Middle frontal gyrus (tissue), 1 donor: ENCODE measurements around the gene SLC9A4.

Experiments used
- DNase-seq: peaks from one replicate; pipeline ENCODE4 v3.0.0-alpha.2; 2015; ENCODE audit warnings: low spot score; ENCODE audit errors: extremely low spot score

The SLC9A4 gene, protein sequence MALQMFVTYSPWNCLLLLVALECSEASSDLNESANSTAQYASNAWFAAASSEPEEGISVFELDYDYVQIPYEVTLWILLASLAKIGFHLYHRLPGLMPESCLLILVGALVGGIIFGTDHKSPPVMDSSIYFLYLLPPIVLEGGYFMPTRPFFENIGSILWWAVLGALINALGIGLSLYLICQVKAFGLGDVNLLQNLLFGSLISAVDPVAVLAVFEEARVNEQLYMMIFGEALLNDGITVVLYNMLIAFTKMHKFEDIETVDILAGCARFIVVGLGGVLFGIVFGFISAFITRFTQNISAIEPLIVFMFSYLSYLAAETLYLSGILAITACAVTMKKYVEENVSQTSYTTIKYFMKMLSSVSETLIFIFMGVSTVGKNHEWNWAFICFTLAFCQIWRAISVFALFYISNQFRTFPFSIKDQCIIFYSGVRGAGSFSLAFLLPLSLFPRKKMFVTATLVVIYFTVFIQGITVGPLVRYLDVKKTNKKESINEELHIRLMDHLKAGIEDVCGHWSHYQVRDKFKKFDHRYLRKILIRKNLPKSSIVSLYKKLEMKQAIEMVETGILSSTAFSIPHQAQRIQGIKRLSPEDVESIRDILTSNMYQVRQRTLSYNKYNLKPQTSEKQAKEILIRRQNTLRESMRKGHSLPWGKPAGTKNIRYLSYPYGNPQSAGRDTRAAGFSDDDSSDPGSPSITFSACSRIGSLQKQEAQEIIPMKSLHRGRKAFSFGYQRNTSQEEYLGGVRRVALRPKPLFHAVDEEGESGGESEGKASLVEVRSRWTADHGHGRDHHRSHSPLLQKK

DNA sequence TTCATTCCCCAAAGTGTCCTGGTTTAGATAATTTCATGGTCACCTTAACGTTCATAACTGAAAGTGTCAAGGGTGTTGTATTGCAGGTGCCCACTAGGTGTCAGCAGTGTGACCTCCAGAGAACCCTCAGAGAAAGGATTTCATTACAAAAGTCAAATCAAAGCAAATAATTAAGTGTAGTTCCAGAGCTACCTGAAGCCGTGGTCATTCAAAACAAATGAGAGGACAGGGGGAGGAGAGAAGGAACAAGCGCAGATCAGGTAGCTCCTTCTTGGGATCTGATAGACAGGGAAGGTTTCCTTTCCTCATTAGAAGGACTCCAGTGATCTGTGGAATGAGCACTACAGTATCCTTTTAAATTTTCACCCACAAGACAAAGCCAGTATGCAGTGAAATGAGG is at the start of gene SLC9A4:
SLC9A4 (plus strand) TSS at position 207 of the 400 bp plus-strand sequence. CDS start 534 bp downstream, outside the sequence.
- no peak for DNase-seq

DNA sequence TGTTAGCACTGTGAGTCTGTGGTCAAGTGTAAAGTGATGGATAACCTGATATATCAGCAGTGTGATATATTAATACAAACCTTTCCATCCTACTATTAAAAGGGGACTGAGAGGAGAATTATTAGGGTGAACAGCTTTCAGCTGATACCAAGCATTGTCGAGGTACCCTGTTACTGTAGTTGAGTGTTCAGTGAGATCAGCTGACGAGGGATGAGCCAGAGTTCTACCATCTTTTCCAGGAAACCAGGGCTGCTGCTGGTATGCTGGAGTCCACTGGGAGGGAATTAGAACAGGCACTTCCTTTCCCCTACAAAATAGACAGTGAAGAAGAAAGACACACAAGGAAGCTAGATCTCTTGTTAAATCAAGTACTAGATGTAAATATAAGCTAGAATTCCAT is 49.7 kb upstream of the SLC9A4 start:
- no peak for DNase-seq

DNA sequence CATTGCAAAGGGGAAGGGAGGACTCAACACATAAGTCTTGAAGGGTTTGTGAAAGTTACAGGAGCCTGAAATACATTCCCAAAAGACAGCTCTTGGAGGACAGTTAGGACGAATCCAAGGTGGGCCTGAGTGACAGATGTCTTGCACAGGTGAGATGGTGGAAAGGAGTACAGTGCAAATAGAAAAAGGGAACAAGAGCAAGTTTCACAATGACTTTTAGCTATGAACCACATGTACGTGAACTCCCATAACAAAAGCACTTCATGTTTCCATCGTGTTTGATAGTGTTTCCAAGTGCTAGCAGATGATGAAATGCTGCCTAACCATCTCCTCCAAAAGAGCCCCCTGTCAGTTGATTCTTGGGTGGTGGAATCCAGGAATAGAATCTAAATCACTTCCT is 48.3 kb upstream of the SLC9A4 start:
- no peak for DNase-seq

DNA sequence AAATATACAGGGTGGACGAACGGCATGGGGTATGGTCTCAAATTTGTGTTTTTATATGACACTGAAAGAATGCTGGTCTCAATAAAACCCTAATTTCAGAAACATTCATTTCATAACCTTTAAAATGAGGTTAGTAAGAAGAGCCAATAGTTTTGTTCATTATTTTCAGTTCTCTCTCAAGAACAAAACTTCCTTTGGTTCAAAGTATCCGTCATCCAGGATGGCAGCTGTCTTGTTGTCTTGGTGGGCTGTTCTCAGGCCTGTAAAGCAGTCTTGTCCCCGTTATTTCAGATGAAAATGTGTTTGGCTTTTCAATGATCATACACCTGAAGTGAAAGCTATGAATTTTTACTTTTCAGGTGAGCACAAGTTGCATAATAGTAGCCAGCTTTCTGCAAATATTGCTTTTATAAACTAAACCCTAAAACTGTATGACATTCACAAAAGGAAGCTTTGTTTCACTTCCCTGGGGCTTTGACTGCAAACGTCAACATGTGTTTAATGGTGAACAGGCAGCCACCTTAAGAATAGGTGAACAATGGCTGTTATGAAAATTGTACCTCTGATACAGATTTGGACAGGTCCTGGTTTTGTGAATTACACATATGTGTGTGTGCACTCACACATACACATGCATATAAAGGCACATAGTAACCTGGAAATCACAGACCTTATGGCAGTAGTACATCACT is 47.4 kb upstream of the SLC9A4 start:
- DNase-seq: no peak

DNA sequence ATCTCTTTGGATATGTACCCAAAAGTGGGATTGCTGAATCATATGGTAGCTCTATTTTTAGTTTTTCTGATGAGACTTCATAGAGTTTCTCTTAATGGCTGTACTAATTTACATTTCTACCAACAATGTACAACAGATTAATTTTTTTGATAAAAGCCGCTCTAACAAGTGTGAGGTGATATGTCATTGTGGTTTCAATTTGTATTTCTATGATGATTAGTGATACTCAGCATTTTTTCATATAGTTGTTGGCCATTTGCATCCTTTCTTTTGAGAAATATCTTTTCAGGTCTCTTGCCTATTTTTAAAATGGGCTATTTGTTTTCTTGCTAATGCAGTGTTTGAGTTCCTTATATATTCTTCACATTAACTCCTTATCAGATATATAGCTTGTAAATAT is 45.8 kb upstream of the SLC9A4 start:
- DNase-seq: no peak

DNA sequence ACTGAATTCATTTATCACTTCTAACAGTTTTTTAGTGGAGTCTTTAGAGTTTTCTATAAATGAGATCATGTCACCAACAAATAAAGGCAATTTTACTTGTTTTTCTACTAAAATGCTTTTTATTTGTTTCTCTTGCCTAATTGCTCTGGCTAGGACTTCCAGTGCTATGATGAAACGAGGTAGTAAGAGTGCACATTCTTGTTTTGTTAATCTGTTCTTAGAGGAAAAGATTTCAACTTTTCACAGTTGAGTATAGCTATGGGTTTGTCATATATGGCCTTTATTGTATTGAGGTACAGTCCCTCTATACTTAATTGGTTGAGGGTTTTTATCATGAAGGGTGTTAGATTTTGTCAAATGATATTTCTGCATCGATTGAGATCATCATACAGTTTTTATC is 44.5 kb upstream of the SLC9A4 start:
- DNase-seq: no peak

DNA sequence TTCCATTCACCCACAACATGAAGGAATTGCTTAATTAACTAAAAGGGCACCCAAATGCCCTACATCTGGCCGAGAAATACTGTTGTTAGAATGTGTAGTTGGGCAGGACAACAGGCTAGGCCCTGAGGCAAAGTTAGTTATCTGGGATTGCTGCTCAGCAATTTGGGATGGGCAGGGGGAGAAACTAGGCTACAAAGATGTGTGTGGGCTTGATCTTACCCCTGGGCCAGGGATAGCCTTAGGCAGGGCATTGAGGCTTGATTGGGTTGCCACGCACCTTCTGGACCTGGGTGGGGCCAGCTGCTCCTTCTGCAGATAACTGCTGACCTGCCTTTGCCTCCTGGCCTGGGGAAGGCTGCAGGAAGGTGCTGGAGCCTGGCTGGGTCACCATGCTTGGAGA is 40.6 kb upstream of the SLC9A4 start:
- no peak for DNase-seq

DNA sequence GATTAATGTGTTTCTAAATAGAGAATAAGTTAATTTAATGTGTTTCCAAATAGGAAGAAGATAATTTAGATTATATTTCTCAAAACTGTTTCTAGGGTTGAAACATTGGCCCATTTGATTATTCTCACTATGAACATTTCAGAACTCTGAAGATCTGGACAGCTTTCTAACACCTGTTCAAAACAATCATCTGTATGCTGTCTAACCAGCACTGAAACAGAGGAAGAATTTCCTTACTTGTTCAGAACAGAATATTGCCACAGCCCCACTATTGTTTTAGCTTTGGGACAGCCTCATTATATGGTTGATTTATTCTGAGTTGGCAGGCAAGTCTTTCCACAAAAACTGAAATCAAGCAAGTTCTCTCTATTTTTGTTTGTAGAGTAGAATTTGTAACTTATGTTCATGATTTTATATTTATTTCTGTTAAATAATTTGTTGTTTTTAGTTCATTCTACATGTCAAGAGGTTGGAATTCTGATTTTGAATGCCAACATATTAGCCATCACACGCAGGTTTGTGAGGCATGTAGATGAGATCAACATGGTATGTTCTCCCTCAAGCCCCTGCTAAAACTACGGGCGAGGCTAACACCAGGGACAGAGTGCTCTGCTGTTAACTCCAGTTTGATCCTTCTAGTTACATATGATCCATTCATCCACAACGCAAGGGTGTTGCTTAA is 38.9 kb upstream of the SLC9A4 start:
- DNase-seq: no peak

DNA sequence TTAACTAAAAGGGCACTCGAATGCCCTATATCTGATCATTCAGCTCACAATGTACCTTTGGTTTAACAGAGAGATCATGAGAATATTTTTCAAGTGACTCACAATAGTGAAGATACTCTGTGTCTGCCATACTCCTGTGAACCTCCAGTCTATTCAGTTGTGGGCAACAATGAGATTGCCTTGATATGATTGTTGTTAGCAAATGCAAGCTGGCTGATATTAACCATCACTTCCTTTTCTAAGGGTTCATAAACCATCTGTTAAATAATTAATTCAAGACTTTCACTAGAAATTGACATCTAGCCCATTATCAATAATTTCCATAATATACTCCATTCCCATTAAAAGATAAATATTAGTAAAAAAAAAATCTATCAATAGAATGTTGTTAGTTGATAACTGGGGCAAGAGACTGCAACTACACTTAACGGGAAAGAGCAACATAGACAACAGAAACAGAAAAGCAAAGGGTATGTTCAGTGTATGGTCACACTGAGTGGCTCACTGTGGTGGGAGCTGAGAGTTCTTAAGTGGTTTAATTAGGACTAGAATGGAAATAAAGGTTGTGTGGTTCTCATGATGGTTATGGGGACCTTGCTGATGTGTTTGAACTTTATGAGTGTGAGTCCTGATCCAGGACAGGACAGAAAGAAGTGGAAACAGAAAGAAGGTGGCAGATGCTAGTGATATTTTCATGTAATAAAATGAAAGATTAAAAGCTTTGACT is 38.2 kb upstream of the SLC9A4 start:
- no peak for DNase-seq

DNA sequence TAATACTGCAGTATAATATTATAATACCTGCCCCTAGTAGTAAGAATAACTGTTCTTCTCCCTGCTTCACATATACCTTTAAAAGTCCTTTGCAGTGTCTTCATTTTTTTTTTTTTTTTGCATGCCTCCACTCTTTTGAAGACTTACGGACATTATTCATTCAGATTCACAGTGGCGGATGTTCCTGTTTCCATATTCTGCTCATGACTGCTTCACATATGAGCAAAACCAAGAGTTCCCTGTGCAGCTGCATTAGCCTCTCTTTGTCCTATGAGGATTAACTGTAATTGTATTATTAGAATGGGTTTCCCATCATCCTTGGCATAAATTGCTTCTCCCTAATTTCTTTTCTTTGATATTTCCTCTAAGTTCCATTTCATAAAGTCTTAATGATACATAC is 37.3 kb upstream of the SLC9A4 start:
- DNase-seq: no peak

DNA sequence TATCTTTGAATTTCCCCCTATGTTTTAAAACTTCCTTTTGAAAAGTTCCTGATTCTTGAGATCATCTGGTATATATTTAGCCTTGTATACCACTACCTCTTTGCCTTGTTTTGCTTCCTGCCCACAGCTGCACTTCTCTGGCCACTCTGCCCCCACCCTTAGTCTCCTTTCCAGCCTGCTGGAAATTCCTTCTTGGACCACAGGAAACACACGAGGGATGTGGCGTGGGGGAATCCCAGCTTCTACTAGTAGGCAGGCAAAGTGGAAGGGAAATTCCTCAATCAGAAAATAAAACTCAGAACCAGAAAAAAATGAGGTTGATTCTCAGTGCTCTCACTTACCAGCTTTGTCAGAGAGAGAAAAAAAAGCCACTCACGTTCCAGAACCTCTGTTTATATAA is 36.7 kb upstream of the SLC9A4 start:
- no peak for DNase-seq

DNA sequence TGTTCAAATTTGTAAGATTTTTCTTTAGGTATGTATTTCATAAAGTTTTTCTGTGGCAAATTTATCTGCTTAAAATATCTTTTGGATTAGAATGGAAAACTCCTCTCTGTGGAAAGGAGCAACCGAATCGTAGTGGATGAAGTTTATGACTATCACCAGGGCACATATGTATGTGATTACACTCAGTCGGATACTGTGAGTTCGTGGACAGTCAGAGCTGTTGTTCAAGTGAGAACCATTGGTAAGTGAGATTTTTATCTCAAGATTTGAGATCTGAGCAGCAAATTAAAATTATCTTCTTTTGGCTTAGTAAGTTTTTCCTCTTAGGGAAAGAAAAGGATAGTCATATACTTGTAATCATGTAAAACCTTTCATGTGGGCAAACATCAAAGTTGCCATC is 35.9 kb upstream of the SLC9A4 start:
- no peak for DNase-seq

DNA sequence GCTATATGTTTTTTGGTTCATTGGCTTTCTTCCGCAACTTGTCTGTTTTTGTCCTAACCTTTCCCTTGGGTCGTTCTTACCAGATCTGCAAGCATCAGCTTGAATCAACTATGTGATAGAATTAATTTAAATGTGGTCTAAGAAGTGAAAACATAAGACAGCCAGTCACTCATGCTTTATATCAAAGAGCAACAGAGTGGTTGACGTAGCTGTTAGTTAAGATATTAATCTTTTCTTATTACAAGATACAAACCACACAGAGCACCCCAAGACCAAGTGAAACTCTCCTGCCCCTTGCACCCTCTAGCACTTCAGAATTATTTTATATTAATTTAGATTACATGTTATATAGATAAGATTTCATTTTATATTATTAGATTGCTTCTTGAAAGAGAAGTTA is 34.9 kb upstream of the SLC9A4 start:
- no peak for DNase-seq

DNA sequence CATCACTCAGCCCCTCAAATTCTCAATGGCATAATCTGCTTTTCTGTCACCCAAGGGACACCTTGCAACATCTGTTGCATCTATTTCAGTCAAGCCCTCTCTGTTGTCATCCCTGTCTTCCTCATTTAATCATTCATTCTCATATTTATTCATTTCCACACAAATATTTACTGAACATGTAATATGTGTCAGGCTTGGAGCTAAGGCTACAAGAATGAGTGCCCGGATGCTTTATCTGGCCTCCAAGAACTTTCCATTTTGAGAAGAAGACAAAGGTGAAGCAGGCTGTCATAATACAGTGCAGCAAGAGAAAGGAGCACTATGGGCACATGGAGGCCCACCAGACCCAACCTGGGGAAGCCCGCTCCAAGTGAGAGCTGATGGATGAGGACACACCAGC is 34.4 kb upstream of the SLC9A4 start:
- DNase-seq: no peak

DNA sequence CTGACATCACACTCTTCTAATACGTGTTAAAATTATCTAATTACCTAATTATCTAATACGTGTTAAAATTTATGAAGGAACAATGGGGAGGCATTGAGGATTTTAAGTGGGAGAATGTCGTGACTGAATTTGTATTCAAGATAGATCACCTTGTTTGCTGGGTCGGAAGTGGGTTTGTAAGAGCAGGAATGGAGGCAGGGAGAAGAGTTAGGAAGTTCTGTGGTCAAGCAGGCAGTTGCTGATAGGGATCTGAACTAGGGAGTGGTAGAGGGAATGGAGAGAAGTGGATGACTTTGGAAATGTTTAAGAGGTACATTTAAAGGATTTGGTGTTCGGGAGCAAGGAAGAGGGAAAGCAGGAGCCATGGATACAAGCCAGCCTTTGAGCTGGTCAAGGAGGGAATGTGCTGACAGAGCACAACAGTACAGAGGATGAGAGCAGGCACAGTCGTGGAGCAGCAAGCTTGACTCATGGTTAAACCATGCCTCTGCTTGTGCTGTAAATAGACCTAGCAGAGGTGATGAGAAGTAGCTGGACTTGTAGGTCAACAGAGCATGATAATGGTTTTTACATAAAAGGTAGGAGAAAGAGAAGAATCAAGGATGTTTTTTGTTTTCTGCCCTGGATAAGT is 33.8 kb upstream of the SLC9A4 start:
- no peak for DNase-seq

DNA sequence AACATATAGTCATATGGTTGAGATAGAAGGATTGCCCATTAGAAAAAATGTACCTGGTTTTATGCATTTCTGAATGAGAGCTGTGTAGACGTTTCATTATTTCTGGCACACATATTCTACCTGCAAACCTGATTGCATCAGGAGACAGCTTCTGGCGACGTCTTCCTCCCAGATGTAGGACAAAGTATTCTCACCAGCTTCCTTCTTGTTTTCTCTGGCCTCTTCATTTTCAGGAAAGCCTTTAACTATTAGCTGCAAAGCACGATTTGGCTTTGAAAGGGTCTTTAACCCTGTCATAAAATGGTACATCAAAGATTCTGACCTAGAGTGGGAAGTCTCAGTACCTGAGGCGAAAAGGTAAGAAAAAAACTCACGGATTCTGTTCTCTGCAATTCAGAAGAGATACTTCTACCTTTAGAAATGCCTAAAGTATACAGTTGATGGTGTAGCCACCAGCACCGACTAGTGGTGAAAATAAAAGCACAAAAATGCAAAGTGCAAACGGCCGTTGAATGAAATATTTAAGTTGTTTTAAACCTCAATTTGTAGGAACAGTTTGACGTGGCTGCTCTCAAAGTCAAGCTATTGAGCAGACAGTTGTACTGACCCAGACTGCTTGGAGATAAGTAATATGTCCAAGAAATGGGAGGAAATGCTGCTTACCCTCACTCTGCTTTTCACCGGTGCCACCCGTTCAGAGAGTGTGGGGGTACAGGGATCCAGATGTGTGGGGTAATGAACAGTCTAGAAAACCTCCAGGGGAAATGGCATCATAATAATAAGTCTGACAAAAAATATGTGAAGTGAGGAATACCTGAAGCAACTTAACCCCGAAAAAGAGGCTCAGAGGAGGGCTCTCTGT is 29.8 kb upstream of the SLC9A4 start:
- DNase-seq: no peak

DNA sequence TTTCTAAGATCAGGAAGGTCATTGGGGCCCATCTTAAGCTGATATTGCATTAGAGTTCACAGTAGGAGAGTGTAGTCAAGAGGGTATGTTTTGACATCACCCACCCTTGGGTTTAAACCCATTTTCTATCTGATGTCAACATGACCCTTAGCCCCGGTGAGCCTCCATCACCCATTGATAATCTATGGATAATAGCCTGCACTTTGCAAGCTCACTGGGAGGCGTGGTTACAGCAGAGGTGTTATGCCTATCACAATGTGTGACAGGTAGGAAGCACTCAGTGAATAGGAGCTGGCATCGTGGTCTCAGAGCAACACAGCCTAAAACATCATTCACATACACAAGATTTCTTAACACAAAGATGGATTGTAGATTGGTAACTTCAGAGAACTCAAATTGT is 28.8 kb upstream of the SLC9A4 start:
- DNase-seq: no peak

DNA sequence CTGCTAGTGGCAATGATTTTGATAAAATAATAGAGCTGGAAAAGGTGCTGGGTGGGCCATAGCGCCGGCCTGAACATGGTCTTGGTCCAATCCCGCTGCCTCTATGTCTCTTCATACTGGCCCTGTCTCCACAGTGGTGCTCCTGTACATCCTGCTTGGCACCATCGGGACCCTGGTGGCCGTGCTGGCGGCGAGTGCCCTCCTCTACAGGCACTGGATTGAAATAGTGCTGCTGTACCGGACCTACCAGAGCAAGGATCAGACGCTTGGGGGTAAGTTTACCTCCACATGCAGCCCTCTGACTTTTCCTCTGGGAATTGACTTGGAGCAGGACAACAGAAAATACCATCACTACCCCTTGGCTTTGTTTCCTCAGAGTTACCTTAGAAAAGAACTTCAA is 26.1 kb upstream of the SLC9A4 start:
- no peak for DNase-seq

DNA sequence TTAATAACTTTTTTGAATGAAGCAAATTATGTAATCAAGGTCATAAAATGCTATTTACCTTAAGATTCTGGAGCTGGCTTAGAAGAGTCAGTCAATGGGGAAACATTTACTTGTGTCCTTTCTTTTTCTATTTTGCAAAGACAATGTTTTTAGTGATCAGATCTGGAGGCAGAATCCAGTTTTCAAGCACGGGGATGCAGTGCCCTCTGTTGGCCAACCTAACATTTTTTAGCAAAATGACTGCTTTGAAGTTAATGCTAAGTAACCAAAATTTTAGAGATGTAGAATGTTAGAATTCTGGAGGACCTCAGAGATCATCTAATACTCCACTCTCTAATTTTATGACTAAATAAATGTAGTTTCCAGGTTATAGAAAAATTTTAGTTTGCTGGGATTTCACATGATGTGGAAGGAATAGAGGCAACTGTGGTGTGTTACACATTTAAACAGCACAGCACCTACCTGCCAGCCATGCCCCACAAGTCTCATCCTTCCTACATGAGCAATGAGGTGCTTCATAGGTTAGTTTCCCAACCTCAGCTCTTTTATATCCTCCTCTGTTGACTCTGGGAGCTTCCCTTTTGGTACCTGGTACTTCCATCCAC is 23.6 kb upstream of the SLC9A4 start:
- DNase-seq: no peak
